ENCODE results near the gene MORF4L1.

- TF ChIP-seq CTCF (conservative IDR thresholded peaks at IDR 0.05 in 1 of 2, IDR thresholded peaks at IDR 0.05 in 1 of 2; ENCODE audit: low read depth in 1 of 2, low read length in 2 of 2) (no peak), EZH2 (IDR thresholded peaks at IDR 0.05; ENCODE audit: low read length, missing control alignments) (no peak)
These were observed at the start of gene MORF4L1 for GRCh38 chr15:78872155-78872971.
